Stimulated activated CD8-positive, alpha-beta memory T cell treated with anti-CD3 and anti-CD28 coated beads, Interleukin-12 subunit alpha, Interleukin-12 subunit beta, amount 100 ng/mL, for 1 hour (primary cell): ENCODE results near the gene KCNB1.

Experiments used
- DNase-seq: peaks from one replicate; pipeline ENCODE4 v3.0.0-alpha.2; 2020; ENCODE audit warnings: low read depth

Gene KCNB1

GRCh38 chr20:49409302-49409974 lies 73.0 kb downstream of the KCNB1 start:
- no peak for DNase-seq

- DNase-seq = no peak
Measured at GRCh38 chr20:49408509-49409104, 73.9 kb downstream of the KCNB1 start.

GRCh38 chr20:49406666-49407065 lies 75.8 kb downstream of the KCNB1 start:
- DNase-seq = no peak

- DNase-seq = no peak
Measured at GRCh38 chr20:49405696-49406095, 76.8 kb downstream of the KCNB1 start.

- DNase-seq = no peak
Measured at GRCh38 chr20:49405062-49405683, 77.3 kb downstream of the KCNB1 start.

- no peak for DNase-seq
Measured at GRCh38 chr20:49404461-49404860, 78.0 kb downstream of the KCNB1 start.

GRCh38 chr20:49403911-49404310 lies 78.6 kb downstream of the KCNB1 start:
- DNase-seq = no peak

- DNase-seq = no peak
Measured at GRCh38 chr20:49403012-49403411, 79.5 kb downstream of the KCNB1 start.

- DNase-seq = no peak
Measured at GRCh38 chr20:49400904-49401303, 81.6 kb downstream of the KCNB1 start.

GRCh38 chr20:49400410-49400809 lies 82.1 kb downstream of the KCNB1 start:
- DNase-seq = no peak

GRCh38 chr20:49399329-49399728 lies 83.1 kb downstream of the KCNB1 start:
- DNase-seq = no peak

GRCh38 chr20:49398401-49399144 lies 83.9 kb downstream of the KCNB1 start:
- DNase-seq = no peak

GRCh38 chr20:49397525-49397924 lies 84.9 kb downstream of the KCNB1 start:
- no peak for DNase-seq

- no peak for DNase-seq
Measured at GRCh38 chr20:49396230-49396629, 86.2 kb downstream of the KCNB1 start.

- DNase-seq = no peak
Measured at GRCh38 chr20:49395659-49396058, 86.8 kb downstream of the KCNB1 start.

GRCh38 chr20:49395183-49395582 lies 87.3 kb downstream of the KCNB1 start:
- DNase-seq = no peak

GRCh38 chr20:49394757-49395156 lies 87.7 kb downstream of the KCNB1 start:
- DNase-seq = no peak

- no peak for DNase-seq
Measured at GRCh38 chr20:49394264-49394663, 88.2 kb downstream of the KCNB1 start.

- DNase-seq = no peak
Measured at GRCh38 chr20:49393803-49394202, 88.7 kb downstream of the KCNB1 start.

- no peak for DNase-seq
Measured at GRCh38 chr20:49392745-49393144, 89.7 kb downstream of the KCNB1 start.

GRCh38 chr20:49391404-49392245 lies 90.8 kb downstream of the KCNB1 start:
- DNase-seq = no peak

GRCh38 chr20:49389854-49390253 lies 92.6 kb downstream of the KCNB1 start:
- no peak for DNase-seq
